ENCODE results near the gene CMTM4. TPM values are rescaled to one million over a fixed set of nuclear protein-coding genes. Genes with fewer than 3 reads are reported as not detected.

CMTM4 gene
- total and polyA plus RNA-seq, 4 donors = 24.3 to 78.0 (median 32.0) TPM

DNA sequence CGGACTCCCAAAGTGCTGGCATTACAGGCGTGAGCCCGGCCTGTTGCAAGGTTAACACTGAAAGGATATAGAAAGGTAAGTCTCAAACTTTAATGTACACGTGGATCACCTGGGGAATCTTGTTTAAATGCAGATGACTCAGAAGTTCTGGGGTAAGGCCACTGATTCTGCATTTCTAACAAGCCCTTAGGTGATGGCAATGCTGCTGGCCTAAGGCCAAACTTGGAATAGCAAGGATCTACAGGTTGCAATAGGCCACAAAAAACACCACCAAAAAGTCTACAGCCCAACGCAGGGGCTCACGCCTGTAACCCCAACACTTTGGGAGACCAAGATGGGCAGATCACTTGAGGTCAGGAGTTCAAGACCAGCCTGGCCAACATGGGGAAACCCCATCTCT is 4.2 kb downstream of the CMTM4 start:
- Histone ChIP-seq H3K9me3 (ENCODE audit: control insufficient read depth in 4 of 4, insufficient read depth in 3 of 4, low read length in 3 of 4) (no peaks in the 10 kb centered on the region), H3K27me3 (ENCODE audit: control insufficient read depth in 3 of 3, insufficient read depth in 3 of 3, low read length in 2 of 3) (no peaks in the 10 kb centered on the region), H3K27ac (ENCODE audit: low read depth in 1 of 2, low read length in 1 of 2) (no peak overlapping the region), H3K4me3 (no peak overlapping the region), H3K4me1 (ENCODE audit: control insufficient read depth in 5 of 5, insufficient read depth in 5 of 5, low read length in 5 of 5) (peaks cover 0 to 15% (median 10%) of the 10 kb centered on the region in 5 donors), H3K36me3 (ENCODE audit: control insufficient read depth in 4 of 4, insufficient read depth in 4 of 4, low read length in 4 of 4) (no peaks in the 10 kb centered on the region), H3K9ac (ENCODE audit: insufficient read depth in 1 of 2, low read length in 2 of 2) (no peak overlapping the region)
- no peak for TF ChIP-seq CTCF (IDR thresholded peaks at IDR 0.05; ENCODE audit: control extremely low read depth, extremely low read depth)
- ATAC-seq (ENCODE audit: insufficient read depth, low FRiP score) = no peak
- no peak for DNase-seq
- WGBS, 2 donors = 91 to 93% methylated on average over 6 of the region's 6 CpGs

DNA sequence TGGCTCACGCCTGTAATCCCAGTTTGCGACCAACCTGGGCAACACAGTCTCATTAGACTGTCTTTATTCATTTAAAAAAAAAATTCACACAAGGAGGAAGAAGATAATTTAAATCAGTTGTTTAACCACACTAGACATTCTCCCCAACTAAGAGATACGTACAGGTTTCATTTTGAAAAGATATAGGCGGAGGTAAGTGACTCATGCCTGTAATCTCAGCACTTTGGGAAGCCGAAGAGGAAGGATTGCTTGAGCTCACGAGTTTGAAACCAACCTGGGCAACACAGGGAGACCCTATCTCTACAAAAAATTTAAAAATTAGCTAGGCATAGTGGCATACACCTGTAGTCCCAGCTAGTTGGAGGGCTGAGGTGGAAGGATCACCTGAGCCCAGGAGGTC is 5.3 kb downstream of the CMTM4 start:
- Histone ChIP-seq H3K36me3 (ENCODE audit: control insufficient read depth in 4 of 4, insufficient read depth in 4 of 4, low read length in 4 of 4) (no peaks in the 10 kb centered on the region), H3K27ac (ENCODE audit: low read depth in 1 of 2, low read length in 1 of 2) (no peak overlapping the region), H3K9me3 (ENCODE audit: control insufficient read depth in 4 of 4, insufficient read depth in 3 of 4, low read length in 3 of 4) (no peaks in the 10 kb centered on the region), H3K9ac (ENCODE audit: insufficient read depth in 1 of 2, low read length in 2 of 2) (no peak overlapping the region), H3K4me3 (no peak overlapping the region), H3K27me3 (ENCODE audit: control insufficient read depth in 3 of 3, insufficient read depth in 3 of 3, low read length in 2 of 3) (no peaks in the 10 kb centered on the region), H3K4me1 (ENCODE audit: control insufficient read depth in 5 of 5, insufficient read depth in 5 of 5, low read length in 5 of 5) (peaks cover 0 to 15% (median 10%) of the 10 kb centered on the region in 5 donors)
- DNase-seq = no peak
- no peak for TF ChIP-seq CTCF (IDR thresholded peaks at IDR 0.05; ENCODE audit: control extremely low read depth, extremely low read depth)
- 79 to 86% methylated on average over 6 of the region's 6 CpGs for WGBS, 2 donors
- no peak for ATAC-seq (ENCODE audit: insufficient read depth, low FRiP score)

DNA sequence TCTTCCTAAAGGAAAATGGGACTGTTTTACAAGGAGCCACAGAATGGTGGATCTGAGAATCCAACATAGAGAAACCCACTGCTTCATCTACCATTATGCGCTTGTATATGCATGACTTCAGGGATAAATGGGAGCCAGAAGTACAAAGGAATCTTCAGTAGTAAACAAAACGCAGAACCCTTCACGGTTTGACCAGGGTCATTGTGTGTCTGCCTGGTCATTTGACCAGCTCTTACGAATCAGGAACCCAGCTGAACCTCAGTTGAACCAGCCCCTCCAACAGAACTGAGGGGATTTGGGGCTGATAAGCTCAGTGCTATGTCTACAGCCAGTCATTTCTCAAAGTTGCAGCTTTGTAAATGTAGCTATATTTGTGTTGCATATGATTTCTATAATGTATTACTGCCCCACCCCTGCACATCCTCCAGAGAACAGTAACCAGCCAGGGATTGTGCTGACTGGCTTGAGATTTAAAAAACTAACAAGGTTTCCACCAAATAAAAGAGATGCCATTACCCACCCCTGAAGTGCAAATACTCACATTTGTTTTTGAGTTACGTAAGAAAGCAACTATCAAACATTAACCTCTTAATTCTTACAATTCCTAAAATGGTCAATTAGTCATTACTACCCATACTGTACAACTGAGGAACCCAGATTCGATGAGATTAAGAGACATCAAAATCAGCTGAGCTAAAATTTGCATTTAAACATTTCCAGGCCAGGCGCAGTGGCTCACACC is 6.3 kb downstream of the CMTM4 start:
- H3K4me1 ChIP-seq (ENCODE audit: control insufficient read depth in 5 of 5, insufficient read depth in 5 of 5, low read length in 5 of 5) = peaks cover 0 to 7% (median 4%) of the 10 kb centered on the region in 5 donors
- H3K9ac ChIP-seq (ENCODE audit: insufficient read depth in 1 of 2, low read length in 2 of 2) = peak overlapping the region in 1 of 2 donors; percentile 47
- no peak for ATAC-seq (ENCODE audit: insufficient read depth, low FRiP score)
- no peak overlapping the region for H3K4me3 ChIP-seq
- no peak for TF ChIP-seq CTCF (IDR thresholded peaks at IDR 0.05; ENCODE audit: control extremely low read depth, extremely low read depth)
- H3K27me3 ChIP-seq (ENCODE audit: control insufficient read depth in 3 of 3, insufficient read depth in 3 of 3, low read length in 2 of 3) = no peaks in the 10 kb centered on the region
- H3K9me3 ChIP-seq (ENCODE audit: control insufficient read depth in 4 of 4, insufficient read depth in 3 of 4, low read length in 3 of 4) = no peaks in the 10 kb centered on the region
- no peak for DNase-seq
- no peak overlapping the region for H3K27ac ChIP-seq (ENCODE audit: low read depth in 1 of 2, low read length in 1 of 2)
- 65 to 84% methylated on average over 7 of the region's 7 CpGs for WGBS, 2 donors
- no peaks in the 10 kb centered on the region for H3K36me3 ChIP-seq (ENCODE audit: control insufficient read depth in 4 of 4, insufficient read depth in 4 of 4, low read length in 4 of 4)

Measured in lung (tissue), 12 donors.